Measurements from ENCODE around the gene SMU1.

DNA sequence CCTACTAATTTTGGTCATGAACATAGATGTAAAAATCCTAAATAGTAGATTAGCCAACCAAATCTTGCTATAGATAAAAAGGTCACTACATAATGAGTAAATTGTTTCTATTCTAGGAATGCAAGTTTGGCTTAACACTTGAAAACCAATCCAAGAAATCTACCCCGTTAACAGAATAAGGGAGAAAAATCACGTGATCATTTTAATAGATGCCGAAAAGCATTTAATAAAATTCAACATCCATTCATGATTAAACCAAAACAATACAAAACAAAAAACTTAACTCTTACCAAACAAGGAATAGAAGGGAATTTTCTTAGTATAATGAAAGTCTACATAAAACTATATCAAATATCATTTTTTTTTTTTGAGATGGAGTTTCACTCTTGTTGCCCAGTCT lies 20.7 kb upstream of the SMU1 start:
- TF ChIP-seq, protein P1, sequence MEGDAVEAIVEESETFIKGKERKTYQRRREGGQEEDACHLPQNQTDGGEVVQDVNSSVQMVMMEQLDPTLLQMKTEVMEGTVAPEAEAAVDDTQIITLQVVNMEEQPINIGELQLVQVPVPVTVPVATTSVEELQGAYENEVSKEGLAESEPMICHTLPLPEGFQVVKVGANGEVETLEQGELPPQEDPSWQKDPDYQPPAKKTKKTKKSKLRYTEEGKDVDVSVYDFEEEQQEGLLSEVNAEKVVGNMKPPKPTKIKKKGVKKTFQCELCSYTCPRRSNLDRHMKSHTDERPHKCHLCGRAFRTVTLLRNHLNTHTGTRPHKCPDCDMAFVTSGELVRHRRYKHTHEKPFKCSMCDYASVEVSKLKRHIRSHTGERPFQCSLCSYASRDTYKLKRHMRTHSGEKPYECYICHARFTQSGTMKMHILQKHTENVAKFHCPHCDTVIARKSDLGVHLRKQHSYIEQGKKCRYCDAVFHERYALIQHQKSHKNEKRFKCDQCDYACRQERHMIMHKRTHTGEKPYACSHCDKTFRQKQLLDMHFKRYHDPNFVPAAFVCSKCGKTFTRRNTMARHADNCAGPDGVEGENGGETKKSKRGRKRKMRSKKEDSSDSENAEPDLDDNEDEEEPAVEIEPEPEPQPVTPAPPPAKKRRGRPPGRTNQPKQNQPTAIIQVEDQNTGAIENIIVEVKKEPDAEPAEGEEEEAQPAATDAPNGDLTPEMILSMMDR (IDR thresholded peaks at IDR 0.05) = no peak
- TF ChIP-seq POLR2A (IDR thresholded peaks at IDR 0.05) = no peak

Data from Peyer's patch (tissue), 4 donors.